Tibial nerve (tissue), 4 donors: ENCODE measurements around the gene CRB2.

Experiments used
- EP300 ChIP-seq, 2 donors: sonication (generic); formaldehyde crosslinking; IDR thresholded peaks; one replicate each; pipeline ENCODE4 v1.6.1; 2017; ENCODE audit warnings: antibody characterized with exemption in 2 of 2, mild to moderate bottlenecking in 1 of 2
- POLR2A ChIP-seq, 2 donors: fragments of 450-650 bp; IDR thresholded peaks; one replicate each; pipeline ENCODE4 v1.6.1; 2017; ENCODE audit warnings: antibody characterized with exemption in 2 of 2, mild to moderate bottlenecking in 2 of 2, moderate library complexity in 2 of 2
- TF ChIP-seq, protein P1 (sequence below), 5 experiments: fragments of 200-600 bp in 3 of 5; fragments of 450-650 bp in 2 of 5; sonication (generic) in 3 of 5; IDR thresholded peaks; one replicate each; pipeline ENCODE4 v1.5.1; 2016 to 2019; ENCODE audit warnings: antibody characterized with exemption in 5 of 5, mild to moderate bottlenecking in 3 of 5, moderate library complexity in 2 of 5

DNA sequence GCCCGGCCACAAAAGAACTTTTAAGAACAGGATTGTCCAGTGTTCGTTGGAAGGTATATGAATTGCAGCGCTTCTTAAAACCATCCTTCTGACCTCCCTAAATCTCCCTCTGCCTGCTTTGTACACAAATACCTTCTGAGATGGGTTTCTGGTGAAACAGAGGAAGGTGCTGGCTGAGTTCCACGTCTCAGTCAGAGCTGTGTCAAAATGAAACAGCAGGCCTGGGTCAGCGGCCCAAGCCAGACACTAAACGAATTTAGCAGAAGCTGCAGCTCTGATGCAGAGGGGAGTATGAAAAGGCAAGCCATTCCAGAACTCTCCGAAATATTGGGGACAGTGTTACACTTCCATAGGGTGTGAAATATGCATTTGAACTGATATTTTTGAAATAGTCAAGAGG is 37.8 kb upstream of the CRB2 start:
- TF ChIP-seq, protein P1, sequence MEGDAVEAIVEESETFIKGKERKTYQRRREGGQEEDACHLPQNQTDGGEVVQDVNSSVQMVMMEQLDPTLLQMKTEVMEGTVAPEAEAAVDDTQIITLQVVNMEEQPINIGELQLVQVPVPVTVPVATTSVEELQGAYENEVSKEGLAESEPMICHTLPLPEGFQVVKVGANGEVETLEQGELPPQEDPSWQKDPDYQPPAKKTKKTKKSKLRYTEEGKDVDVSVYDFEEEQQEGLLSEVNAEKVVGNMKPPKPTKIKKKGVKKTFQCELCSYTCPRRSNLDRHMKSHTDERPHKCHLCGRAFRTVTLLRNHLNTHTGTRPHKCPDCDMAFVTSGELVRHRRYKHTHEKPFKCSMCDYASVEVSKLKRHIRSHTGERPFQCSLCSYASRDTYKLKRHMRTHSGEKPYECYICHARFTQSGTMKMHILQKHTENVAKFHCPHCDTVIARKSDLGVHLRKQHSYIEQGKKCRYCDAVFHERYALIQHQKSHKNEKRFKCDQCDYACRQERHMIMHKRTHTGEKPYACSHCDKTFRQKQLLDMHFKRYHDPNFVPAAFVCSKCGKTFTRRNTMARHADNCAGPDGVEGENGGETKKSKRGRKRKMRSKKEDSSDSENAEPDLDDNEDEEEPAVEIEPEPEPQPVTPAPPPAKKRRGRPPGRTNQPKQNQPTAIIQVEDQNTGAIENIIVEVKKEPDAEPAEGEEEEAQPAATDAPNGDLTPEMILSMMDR (IDR thresholded peaks at IDR 0.05) = no peak
- TF ChIP-seq POLR2A (IDR thresholded peaks at IDR 0.05) (no peak), EP300 (IDR thresholded peaks at IDR 0.05) (no peak)
